ENCODE results near the gene GALNT10. TPM values are rescaled to one million over a fixed set of nuclear protein-coding genes. Genes with fewer than 3 reads are reported as not detected.

The GALNT10 gene
- total RNA-seq, 1 donor from 2014 or later = 5.7 TPM

GRCh38 chr5:154418344-154418820 lies 227.8 kb downstream of the GALNT10 start:
- DNase-seq (ENCODE audit: low spot score in 2 of 2) (no peak), FAIRE-seq (no peak)

- FAIRE-seq (no peak), DNase-seq (ENCODE audit: low spot score in 2 of 2) (no peak)
These were observed 228.7 kb downstream of the GALNT10 start for GRCh38 chr5:154419236-154419635.

DNA sequence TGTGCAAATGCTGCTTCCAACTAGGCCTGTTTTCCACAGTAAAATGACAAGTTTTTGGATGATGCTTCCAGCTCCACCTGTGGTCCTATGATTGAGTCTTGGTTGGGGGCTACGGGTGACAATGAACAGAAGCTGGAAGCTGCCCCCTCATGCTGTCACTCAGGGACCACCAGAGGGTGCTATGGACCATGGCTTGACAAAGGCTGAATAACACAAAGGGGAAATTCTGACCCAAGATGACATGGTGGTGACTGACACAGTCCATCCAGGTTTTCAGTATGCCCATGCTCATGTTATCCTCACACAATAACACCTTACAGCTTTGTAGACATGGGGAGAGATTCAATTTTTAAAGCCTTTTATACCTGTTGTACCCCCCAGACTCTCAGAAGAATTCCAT lies 231.3 kb downstream of the GALNT10 start:
- FAIRE-seq = no peak
- no peak for DNase-seq (ENCODE audit: low spot score in 2 of 2)

GRCh38 chr5:154422298-154422697 lies 231.8 kb downstream of the GALNT10 start:
- DNase-seq (ENCODE audit: low spot score in 2 of 2) = no peak
- FAIRE-seq = no peak

GRCh38 chr5:154428208-154428607 lies 237.7 kb downstream of the GALNT10 start:
- DNase-seq (ENCODE audit: low spot score in 2 of 2) = no peak
- FAIRE-seq = no peak

GRCh38 chr5:154429341-154429740 lies 238.8 kb downstream of the GALNT10 start:
- DNase-seq (ENCODE audit: low spot score in 2 of 2) = no peak
- no peak for FAIRE-seq

GRCh38 chr5:154430466-154430865 lies 239.9 kb downstream of the GALNT10 start:
- FAIRE-seq (no peak), DNase-seq (ENCODE audit: low spot score in 2 of 2) (no peak)

- no peak for DNase-seq (ENCODE audit: low spot score in 2 of 2)
- FAIRE-seq = no peak
These were observed 240.6 kb downstream of the GALNT10 start for GRCh38 chr5:154430961-154431630.

GRCh38 chr5:154435226-154435625 lies 244.7 kb downstream of the GALNT10 start:
- DNase-seq (ENCODE audit: low spot score in 2 of 2) = no peak
- no peak for FAIRE-seq

DNA sequence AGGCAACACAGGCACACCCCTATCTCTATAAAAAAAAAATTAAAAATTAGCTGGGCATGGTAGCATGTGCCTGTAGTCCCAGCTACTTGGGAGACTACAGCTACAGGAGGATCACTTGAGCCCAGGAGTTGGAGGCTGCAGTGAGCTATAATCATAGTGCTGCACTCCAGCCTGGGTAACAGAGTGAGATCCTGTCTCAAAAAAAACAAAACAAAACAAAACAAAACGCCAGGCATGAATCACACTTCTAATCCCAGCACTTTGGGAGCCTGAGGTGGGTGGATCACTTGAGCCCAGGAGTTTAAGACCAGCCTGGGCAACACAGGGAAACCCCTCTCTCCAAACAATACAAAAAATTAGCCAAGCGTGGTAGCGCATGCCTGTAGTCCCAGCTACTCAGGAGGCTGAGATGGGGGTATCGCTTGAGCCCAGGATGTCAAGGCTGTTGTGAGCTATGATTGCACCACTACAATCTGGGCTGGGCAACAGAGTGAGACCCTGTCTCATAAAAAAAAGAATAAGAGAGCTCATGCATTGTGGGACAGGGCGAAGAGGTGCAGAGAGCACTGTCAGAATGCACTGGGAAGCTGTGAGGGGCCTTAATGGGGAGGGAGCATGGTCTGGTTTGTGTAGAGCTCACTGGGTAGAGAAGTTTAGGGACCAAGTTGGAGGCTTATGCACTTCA lies 246.9 kb downstream of the GALNT10 start:
- FAIRE-seq = no peak
- no peak for DNase-seq (ENCODE audit: low spot score in 2 of 2)

GRCh38 chr5:154440540-154440939 lies 250.0 kb downstream of the GALNT10 start:
- FAIRE-seq (no peak), DNase-seq (ENCODE audit: low spot score in 2 of 2) (no peak)

GRCh38 chr5:154442801-154443200 lies 252.3 kb downstream of the GALNT10 start:
- FAIRE-seq (no peak), DNase-seq (ENCODE audit: low spot score in 2 of 2) (no peak)

DNA sequence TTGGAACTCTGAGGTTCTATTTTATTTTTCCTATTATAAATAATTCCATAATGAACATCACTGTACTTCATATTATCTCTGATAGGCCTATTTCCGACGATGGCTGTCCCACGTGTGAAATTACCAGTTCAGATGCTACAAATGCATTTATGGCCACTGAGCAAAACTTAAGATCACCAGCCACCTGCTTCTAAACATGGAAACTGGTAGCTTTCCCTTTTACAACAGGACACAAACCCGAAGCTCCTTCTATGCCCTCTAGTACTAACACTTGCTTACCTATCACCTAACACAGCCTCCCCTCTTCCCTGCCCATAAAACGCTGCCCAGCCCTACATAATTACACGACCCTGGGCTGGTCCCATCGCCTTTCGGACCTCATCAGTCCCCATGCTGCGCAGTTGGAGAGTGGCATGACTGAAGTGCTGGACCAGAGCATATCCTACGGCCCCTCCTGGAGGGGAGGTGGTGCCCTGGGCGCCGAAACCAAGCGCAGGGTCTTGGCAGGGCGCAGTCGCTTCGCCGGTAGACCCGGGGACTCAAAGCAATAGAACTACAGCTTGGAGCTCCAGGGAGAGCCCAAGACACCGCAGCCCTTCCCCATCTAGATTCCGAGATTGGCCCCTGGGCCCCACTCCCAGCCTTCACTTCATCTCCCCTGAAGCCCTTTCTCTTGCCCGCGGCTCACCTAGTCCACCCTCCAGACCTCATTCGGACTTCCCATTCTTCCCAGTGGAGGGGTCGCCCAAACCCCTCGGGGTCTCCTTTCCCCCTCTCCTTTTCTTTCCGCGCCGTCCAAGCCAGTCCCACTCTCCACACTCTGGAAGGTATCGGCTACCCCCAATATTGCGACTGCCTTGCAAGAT lies 254.3 kb downstream of the GALNT10 start:
- DNase-seq (ENCODE audit: low spot score in 2 of 2) (peak in 1 of 2 donors; percentile 18), FAIRE-seq (no peak)

- peak; percentile 99 for DNase-seq (ENCODE audit: low spot score in 2 of 2)
- peak; percentile 8 for FAIRE-seq
These were observed 255.1 kb downstream of the GALNT10 start, which contains the start of gene SAP30L for GRCh38 chr5:154445422-154446194. Gene SAP30L, plus strand, starts transcription at chr5:154445997. Its CDS starts 608 bp downstream, at chr5:154446605.

DNA sequence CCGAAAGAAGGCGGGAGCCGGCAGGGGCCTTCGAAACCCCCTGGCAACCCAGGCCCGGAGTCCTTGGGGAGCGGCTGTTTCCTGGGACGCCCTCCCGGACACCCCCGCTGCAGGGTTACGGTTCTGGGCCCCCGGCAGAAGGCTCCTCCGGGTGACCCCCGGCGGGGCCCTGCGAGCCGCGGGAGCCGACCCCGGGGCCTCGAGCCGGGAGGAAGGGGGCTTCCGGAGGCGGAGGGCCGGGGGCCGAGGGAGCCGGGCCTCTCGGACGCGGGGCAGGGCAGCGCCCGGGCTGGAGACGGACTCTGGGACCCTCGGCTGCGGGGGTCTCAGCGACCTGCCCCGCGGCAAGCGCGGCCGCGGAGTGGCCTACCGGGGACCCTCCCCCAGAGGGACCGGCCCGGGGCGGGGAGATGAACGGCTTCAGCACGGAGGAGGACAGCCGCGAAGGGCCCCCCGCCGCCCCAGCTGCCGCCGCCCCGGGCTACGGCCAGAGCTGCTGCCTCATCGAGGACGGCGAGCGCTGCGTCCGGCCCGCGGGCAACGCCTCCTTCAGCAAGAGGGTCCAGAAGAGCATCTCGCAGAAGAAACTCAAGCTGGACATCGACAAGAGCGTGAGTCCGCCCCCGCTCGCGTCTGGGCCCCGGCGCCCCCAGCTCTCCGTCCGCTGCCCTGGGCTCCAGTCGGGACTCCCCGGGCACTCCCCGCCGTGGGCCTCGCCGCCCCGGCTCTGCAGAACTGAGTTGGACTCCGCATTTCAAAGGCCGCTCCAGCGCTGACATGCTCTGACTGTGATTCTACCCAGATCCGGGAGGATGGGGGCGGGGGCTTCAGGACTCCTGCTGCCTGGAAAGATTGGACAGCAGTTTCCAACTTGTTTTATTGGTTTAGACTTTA lies 255.9 kb downstream of the GALNT10 start:
- FAIRE-seq = no peak
- peak; percentile 46 to 60 for DNase-seq (ENCODE audit: low spot score in 2 of 2)

- DNase-seq (ENCODE audit: low spot score in 2 of 2) (no peak), FAIRE-seq (no peak)
These were observed 256.7 kb downstream of the GALNT10 start for GRCh38 chr5:154447089-154447725.

- DNase-seq (ENCODE audit: low spot score in 2 of 2) (no peak), FAIRE-seq (no peak)
These were observed 259.3 kb downstream of the GALNT10 start for GRCh38 chr5:154449786-154450185.

- no peak for FAIRE-seq
- DNase-seq (ENCODE audit: low spot score in 2 of 2) = no peak
These were observed 261.4 kb downstream of the GALNT10 start for GRCh38 chr5:154451957-154452356.

- no peak for DNase-seq (ENCODE audit: low spot score in 2 of 2)
- no peak for FAIRE-seq
These were observed 265.1 kb downstream of the GALNT10 start for GRCh38 chr5:154455585-154455984.
